Measurements from ENCODE around the gene ZNF688. TPM values are rescaled to one million over a fixed set of nuclear protein-coding genes. Genes with fewer than 3 reads are reported as not detected.
A peak's percentile ranks its signal among the peaks of the same experiment; 100 is the strongest.

Gene ZNF688
- total and polyA plus RNA-seq, 9 of the 15 experiments (the other 6 are each of a cell fraction or from before 2014, with no cell fraction given) = 0.48 to 12.9 (median 4.5) TPM

DNA sequence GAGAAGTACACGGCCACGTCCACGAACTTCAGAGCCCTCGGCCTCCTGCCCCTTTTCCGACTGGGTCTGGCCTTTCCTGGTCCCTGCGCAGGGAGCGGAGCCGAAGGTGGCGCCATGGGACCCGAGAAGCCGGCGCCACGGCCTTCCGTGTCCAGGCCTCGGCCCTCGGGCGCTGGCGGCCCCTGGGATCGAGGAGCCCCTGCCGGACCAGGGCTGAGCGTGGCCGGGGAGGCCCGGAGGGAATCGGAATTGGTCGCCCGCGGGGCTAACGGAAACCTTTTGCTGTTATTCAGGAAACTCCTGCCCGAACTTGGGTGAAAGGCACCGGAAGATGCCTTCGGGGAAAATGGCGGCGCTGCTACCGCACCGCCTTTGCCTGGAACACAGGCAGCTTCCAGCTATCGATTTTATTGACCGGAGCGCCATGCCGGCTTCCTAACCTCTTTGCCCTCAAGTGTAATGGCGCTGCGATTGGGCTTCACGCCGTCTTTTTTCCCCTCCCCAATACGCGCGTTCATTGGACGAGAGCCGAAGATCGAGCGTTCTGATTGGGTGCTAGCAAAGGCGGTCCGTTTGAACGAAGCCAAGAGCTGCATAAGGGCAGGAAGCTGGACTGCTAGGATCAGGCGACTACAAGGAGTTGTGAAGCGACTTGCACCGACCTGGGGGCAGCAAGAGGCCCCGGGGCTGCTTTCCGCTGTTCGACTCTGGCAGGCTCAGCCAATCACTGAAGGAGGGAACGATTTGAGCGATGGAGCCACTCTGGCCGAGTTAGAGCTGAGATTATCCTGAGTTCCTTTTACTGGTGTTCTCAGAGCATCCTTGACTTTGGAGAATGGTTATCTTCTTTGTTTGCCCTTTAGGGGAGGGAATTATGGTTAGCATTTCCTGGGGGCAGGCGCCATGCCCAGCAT is 38.7 kb upstream of the ZNF688 start, which contains the start of gene ZNF689 (continued):
- TF ChIP-seq, protein P1, sequence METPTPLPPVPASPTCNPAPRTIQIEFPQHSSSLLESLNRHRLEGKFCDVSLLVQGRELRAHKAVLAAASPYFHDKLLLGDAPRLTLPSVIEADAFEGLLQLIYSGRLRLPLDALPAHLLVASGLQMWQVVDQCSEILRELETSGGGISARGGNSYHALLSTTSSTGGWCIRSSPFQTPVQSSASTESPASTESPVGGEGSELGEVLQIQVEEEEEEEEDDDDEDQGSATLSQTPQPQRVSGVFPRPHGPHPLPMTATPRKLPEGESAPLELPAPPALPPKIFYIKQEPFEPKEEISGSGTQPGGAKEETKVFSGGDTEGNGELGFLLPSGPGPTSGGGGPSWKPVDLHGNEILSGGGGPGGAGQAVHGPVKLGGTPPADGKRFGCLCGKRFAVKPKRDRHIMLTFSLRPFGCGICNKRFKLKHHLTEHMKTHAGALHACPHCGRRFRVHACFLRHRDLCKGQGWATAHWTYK (CRISPR knock-in tag; IDR thresholded peaks at IDR 0.05) = no peak
- TF ChIP-seq, protein P2, sequence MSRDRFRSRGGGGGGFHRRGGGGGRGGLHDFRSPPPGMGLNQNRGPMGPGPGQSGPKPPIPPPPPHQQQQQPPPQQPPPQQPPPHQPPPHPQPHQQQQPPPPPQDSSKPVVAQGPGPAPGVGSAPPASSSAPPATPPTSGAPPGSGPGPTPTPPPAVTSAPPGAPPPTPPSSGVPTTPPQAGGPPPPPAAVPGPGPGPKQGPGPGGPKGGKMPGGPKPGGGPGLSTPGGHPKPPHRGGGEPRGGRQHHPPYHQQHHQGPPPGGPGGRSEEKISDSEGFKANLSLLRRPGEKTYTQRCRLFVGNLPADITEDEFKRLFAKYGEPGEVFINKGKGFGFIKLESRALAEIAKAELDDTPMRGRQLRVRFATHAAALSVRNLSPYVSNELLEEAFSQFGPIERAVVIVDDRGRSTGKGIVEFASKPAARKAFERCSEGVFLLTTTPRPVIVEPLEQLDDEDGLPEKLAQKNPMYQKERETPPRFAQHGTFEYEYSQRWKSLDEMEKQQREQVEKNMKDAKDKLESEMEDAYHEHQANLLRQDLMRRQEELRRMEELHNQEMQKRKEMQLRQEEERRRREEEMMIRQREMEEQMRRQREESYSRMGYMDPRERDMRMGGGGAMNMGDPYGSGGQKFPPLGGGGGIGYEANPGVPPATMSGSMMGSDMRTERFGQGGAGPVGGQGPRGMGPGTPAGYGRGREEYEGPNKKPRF (IDR thresholded peaks at IDR 0.05; ENCODE audit: low read depth, low read length) = no peak
- TF ChIP-seq SRSF1 (IDR thresholded peaks at IDR 0.05; ENCODE audit: low read depth, low read length) = 0 out of 2 replicates have a peak, but pooled peaks have one; percentile 17
- TF ChIP-seq, protein P3, sequence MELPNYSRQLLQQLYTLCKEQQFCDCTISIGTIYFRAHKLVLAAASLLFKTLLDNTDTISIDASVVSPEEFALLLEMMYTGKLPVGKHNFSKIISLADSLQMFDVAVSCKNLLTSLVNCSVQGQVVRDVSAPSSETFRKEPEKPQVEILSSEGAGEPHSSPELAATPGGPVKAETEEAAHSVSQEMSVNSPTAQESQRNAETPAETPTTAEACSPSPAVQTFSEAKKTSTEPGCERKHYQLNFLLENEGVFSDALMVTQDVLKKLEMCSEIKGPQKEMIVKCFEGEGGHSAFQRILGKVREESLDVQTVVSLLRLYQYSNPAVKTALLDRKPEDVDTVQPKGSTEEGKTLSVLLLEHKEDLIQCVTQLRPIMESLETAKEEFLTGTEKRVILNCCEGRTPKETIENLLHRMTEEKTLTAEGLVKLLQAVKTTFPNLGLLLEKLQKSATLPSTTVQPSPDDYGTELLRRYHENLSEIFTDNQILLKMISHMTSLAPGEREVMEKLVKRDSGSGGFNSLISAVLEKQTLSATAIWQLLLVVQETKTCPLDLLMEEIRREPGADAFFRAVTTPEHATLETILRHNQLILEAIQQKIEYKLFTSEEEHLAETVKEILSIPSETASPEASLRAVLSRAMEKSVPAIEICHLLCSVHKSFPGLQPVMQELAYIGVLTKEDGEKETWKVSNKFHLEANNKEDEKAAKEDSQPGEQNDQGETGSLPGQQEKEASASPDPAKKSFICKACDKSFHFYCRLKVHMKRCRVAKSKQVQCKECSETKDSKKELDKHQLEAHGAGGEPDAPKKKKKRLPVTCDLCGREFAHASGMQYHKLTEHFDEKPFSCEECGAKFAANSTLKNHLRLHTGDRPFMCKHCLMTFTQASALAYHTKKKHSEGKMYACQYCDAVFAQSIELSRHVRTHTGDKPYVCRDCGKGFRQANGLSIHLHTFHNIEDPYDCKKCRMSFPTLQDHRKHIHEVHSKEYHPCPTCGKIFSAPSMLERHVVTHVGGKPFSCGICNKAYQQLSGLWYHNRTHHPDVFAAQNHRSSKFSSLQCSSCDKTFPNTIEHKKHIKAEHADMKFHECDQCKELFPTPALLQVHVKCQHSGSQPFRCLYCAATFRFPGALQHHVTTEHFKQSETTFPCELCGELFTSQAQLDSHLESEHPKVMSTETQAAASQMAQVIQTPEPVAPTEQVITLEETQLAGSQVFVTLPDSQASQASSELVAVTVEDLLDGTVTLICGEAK (IDR thresholded peaks at IDR 0.05) = peak; percentile 81
- TF ChIP-seq, protein P3 (CRISPR knock-in tag; IDR thresholded peaks at IDR 0.05) = no peak
- TF ChIP-seq ZNF316 (IDR thresholded peaks at IDR 0.05) = peak; percentile 28; the same call in 1 of the 2 replicates
- 0 out of 2 replicates have a peak, but pooled peaks have one; percentile 38 for TF ChIP-seq CREB1 (IDR thresholded peaks at IDR 0.05)
- TF ChIP-seq CREB1 (CRISPR knock-in tag; IDR thresholded peaks at IDR 0.05) = no peak
- TF ChIP-seq ZNF134 (CRISPR knock-in tag; conservative IDR thresholded peaks at IDR 0.05) = 0 out of 2 replicates have a peak, but pooled peaks have one; percentile 26
- no peak for TF ChIP-seq PHF21A (IDR thresholded peaks at IDR 0.05; ENCODE audit: borderline replicate concordance, low read depth)
- TF ChIP-seq ARNT (IDR thresholded peaks at IDR 0.05) = 0 out of 4 replicates have a peak, but pooled peaks of 1 of the 2 experiments have one; percentile 42
- TF ChIP-seq, protein P4, sequence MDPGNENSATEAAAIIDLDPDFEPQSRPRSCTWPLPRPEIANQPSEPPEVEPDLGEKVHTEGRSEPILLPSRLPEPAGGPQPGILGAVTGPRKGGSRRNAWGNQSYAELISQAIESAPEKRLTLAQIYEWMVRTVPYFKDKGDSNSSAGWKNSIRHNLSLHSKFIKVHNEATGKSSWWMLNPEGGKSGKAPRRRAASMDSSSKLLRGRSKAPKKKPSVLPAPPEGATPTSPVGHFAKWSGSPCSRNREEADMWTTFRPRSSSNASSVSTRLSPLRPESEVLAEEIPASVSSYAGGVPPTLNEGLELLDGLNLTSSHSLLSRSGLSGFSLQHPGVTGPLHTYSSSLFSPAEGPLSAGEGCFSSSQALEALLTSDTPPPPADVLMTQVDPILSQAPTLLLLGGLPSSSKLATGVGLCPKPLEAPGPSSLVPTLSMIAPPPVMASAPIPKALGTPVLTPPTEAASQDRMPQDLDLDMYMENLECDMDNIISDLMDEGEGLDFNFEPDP (CRISPR knock-in tag; IDR thresholded peaks at IDR 0.05) = 0 out of 2 replicates have a peak, but pooled peaks have one; percentile 61
